CD14-positive monocyte (primary cell): ENCODE measurements around the gene GALNTL6. TPM values are rescaled to one million over a fixed set of nuclear protein-coding genes. Genes with fewer than 3 reads are reported as not detected.

Experiments
- DNase-seq, 3 donors: peaks; one replicate each; pipeline ENCODE4 v3.0.0-alpha.2; 2011 to 2022
- H2AFZ ChIP-seq: 2 replicates; pipeline ENCODE4 v1.6.0; 2012; ENCODE audit warnings: mild to moderate bottlenecking, low read depth, low read length, inconsistent platforms; ENCODE audit not compliant: insufficient read depth, poor library complexity, severe bottlenecking
- H3K27ac ChIP-seq, 2 donors: 1 replicate in 1 of 2; 2 replicates in 1 of 2; pipeline ENCODE4 v1.5.1; 2012 to 2013; ENCODE audit warnings: low read length in 2 of 2, control low read depth in 1 of 2, inconsistent platforms in 1 of 2, low read depth in 1 of 2, mild to moderate bottlenecking in 1 of 2
- H3K27me3 ChIP-seq, 2 donors: one replicate each; pipeline versions ENCODE4 v1.6.0 to v1.6.1; 2011 to 2013; ENCODE audit warnings: low read length in 2 of 2; ENCODE audit not compliant: control insufficient read depth in 2 of 2, insufficient read depth in 2 of 2
- H3K36me3 ChIP-seq, 2 donors: replicated peaks in 1 of 2; 1 replicate in 1 of 2; 2 replicates in 1 of 2; pipeline versions ENCODE4 v1.5.1 to v1.6.1; 2012 to 2013; ENCODE audit warnings: low read length in 2 of 2, control low read depth in 1 of 2, inconsistent platforms in 1 of 2, mild to moderate bottlenecking in 1 of 2; ENCODE audit not compliant: insufficient read depth in 2 of 2, control insufficient read depth in 1 of 2
- H3K4me1 ChIP-seq, 2 donors: 1 replicate in 1 of 2; 2 replicates in 1 of 2; pipeline versions ENCODE4 v1.5.1 to v1.6.1; 2012 to 2013; ENCODE audit warnings: low read length in 2 of 2, control low read depth in 1 of 2, inconsistent platforms in 1 of 2, mild to moderate bottlenecking in 1 of 2, moderate library complexity in 1 of 2; ENCODE audit not compliant: insufficient read depth in 2 of 2, control insufficient read depth in 1 of 2
- H3K4me2 ChIP-seq: replicated peaks from 2 replicates; pipeline ENCODE3; 2012; ENCODE audit warnings: low read length, moderate library complexity, mild to moderate bottlenecking; ENCODE audit not compliant: poor library complexity, severe bottlenecking; ENCODE audit errors: extremely low read depth
- H3K4me3 ChIP-seq, 3 experiments: fragments of 200-600 bp in 1 of 3; sonication (generic) in 1 of 3; replicated peaks in 1 of 3; 1 replicate in 2 of 3; 2 replicates in 1 of 3; pipeline ENCODE4 v1.5.1; 2011 to 2013; ENCODE audit warnings: low read length in 3 of 3, mild to moderate bottlenecking in 3 of 3, control low read depth in 2 of 3, low read depth in 2 of 3, inconsistent platforms in 1 of 3, moderate library complexity in 1 of 3
- H3K79me2 ChIP-seq: 2 replicates; pipeline ENCODE4 v1.6.0; 2012; ENCODE audit warnings: mild to moderate bottlenecking, control low read depth, inconsistent platforms, low read length, moderate library complexity; ENCODE audit not compliant: insufficient read depth
- H3K9ac ChIP-seq: 2 replicates; pipeline ENCODE4 v1.6.0; 2017; ENCODE audit warnings: low read length, mild to moderate bottlenecking; ENCODE audit not compliant: insufficient read depth, poor library complexity, severe bottlenecking
- H3K9me3 ChIP-seq, 2 donors: replicated peaks in 1 of 2; 1 replicate in 1 of 2; 2 replicates in 1 of 2; pipeline versions ENCODE4 v1.5.1 to v1.6.1; 2012 to 2013; ENCODE audit warnings: low read length in 2 of 2, control low read depth in 1 of 2; ENCODE audit not compliant: control insufficient read depth in 1 of 2, insufficient read depth in 1 of 2
- H4K20me1 ChIP-seq: 2 replicates; pipeline ENCODE4 v1.6.0; 2012; ENCODE audit warnings: mild to moderate bottlenecking, low read length, control low read depth, moderate library complexity; ENCODE audit not compliant: insufficient read depth
- H3K27ac Mint-ChIP-seq, 7 donors: one replicate each; pipeline ENCODE4 v1.8.0; 2020; ENCODE audit warnings: mild to moderate bottlenecking in 7 of 7, mixed read lengths in 7 of 7, moderate library complexity in 6 of 7, inconsistent platforms in 2 of 7
- H3K27me3 Mint-ChIP-seq, 3 donors: one replicate each; pipeline ENCODE4 v1.8.0; 2021 to 2022; ENCODE audit warnings: low read depth in 3 of 3, mild to moderate bottlenecking in 3 of 3, mixed read lengths in 3 of 3, moderate library complexity in 3 of 3, inconsistent platforms in 1 of 3
- H3K36me3 Mint-ChIP-seq, 2 donors: one replicate each; pipeline ENCODE4 v1.8.0; 2020; ENCODE audit warnings: mixed read lengths in 2 of 2, inconsistent platforms in 1 of 2, mild to moderate bottlenecking in 1 of 2
- H3K4me1 Mint-ChIP-seq: one replicate; pipeline ENCODE4 v1.8.0; 2020; ENCODE audit warnings: mild to moderate bottlenecking, mixed read lengths
- H3K4me3 Mint-ChIP-seq, 2 donors: one replicate each; pipeline ENCODE4 v1.8.0; 2020; ENCODE audit warnings: mild to moderate bottlenecking in 2 of 2, mixed read lengths in 2 of 2, moderate library complexity in 1 of 2
- H3K9me3 Mint-ChIP-seq, 7 donors: one replicate each; pipeline ENCODE4 v1.8.0; 2020 to 2022; ENCODE audit warnings: mixed read lengths in 7 of 7, mild to moderate bottlenecking in 6 of 7, moderate library complexity in 6 of 7, inconsistent platforms in 2 of 7
- CTCF ChIP-seq: fragments of 200-600 bp; IDR thresholded peaks from one replicate; pipeline ENCODE4 v1.8.0; 2022; ENCODE audit warnings: antibody characterized with exemption, mild to moderate bottlenecking
- WGBS: methylation state at CpG from one replicate; pipeline ENCODE4 v1.1.5; 2013; ENCODE audit warnings: missing lambda C conversion rate; ENCODE audit not compliant: insufficient coverage; 5-methylcytosine and 5-hydroxymethylcytosine counted together
- intact Hi-C, 2 donors: fragments of 100-400 bp; cut with micrococcal nuclease; formaldehyde crosslinking; loops; one replicate each; pipeline versions ENCODE4 v1.15.0 to v1.15.1; 2023
- polyA plus RNA-seq, 3 donors: library from polyadenylated mRNA; depleted of rRNA in 1 of 3; unstranded in 2 of 3; stranded (reverse) in 1 of 3; fragments of 300-500 nt in 2 of 3; fragments of >200 nt in 1 of 3; fragmentation: Illumina TruSeq in 2 of 3; gene quantifications; 1 replicate in 2 of 3; 2 replicates in 1 of 3; pipeline ENCODE4 v1.2.3, GENCODE V29; 2012 to 2021

Gene GALNTL6
- polyA plus RNA-seq, 3 donors = 0.05 TPM; not detected in 2

DNA sequence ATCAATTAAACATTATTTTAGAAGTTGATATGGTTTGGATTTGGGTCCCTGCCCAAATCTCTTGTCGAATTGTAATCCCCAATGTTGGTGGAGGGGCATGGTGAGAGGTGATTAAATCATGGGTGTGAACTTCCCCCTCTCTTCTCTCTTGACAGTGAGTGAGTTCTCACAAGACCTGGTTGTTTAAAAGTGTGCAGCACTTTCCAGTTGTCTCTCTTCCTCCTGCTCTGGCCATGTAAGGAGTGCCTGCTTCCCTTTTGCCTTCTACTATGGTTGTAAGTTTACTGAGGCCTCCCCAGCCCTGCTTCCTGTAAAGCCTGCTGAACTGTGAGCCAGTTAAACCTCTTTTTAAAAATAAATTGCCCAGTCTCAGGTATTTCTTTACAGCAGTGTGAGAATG is 141.4 kb downstream of the GALNTL6 start:
- H3K4me1 Mint-ChIP-seq = peaks cover 2% of the 10 kb centered on the region
- Histone ChIP-seq H3K4me2 (no peak overlapping the region), H3K4me1 (no peaks in the 10 kb centered on the region), H3K27me3 (no peaks in the 10 kb centered on the region), H3K4me3 (no peak overlapping the region), H4K20me1 (no peaks in the 10 kb centered on the region), H3K9ac (no peak overlapping the region), H3K27ac (no peak overlapping the region), H2AFZ (no peak overlapping the region), H3K79me2 (no peaks in the 10 kb centered on the region), H3K36me3 (no peaks in the 10 kb centered on the region), H3K9me3 (no peaks in the 10 kb centered on the region)
- H3K27ac Mint-ChIP-seq = no peak overlapping the region
- H3K4me3 Mint-ChIP-seq = no peak overlapping the region
- peaks cover 0 to 1% (median 0%) of the 10 kb centered on the region in 3 donors for H3K27me3 Mint-ChIP-seq
- peaks cover 0 to 11% (median 0%) of the 10 kb centered on the region in 7 donors for H3K9me3 Mint-ChIP-seq
- no peak for TF ChIP-seq CTCF
- no CpG with 5 or more reads among the region's 1 CpG for WGBS
- intact Hi-C loops = no loop called here
- H3K36me3 Mint-ChIP-seq = no peaks in the 10 kb centered on the region
- DNase-seq = no peak

DNA sequence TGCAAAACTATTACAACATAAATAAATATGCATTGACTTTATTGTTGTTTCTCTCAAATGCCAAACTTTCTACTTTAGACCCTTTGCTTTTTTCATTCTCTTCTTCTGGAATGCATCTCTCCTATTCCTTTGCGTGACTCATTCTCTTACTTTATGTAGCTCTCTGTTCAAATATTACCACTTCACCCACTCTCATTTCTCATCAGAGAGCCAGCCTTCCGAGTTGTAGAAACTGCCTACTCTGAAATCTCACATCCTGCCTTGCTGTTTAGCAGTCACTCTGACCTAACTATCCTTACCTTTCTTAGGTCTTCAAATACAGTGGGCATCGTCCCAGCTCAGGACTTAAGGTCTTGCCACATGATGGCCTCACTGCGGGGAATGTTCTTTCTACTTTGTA is 143.5 kb downstream of the GALNTL6 start:
- intact Hi-C loops = no loop called here
- DNase-seq = no peak
- H3K9me3 ChIP-seq = no peaks in the 10 kb centered on the region
- no peak overlapping the region for H3K9ac ChIP-seq
- Mint-ChIP-seq H3K4me3 (no peak overlapping the region), H3K9me3 (peaks cover 0 to 8% (median 0%) of the 10 kb centered on the region in 7 donors), H3K27me3 (peaks cover 0 to 1% (median 0%) of the 10 kb centered on the region in 3 donors), H3K4me1 (peaks cover 2% of the 10 kb centered on the region), H3K36me3 (no peaks in the 10 kb centered on the region), H3K27ac (no peak overlapping the region)
- 92% methylated on average over 2 of the region's 4 CpGs for WGBS
- no peak overlapping the region for H3K4me2 ChIP-seq
- H3K79me2 ChIP-seq = no peaks in the 10 kb centered on the region
- H3K4me3 ChIP-seq = no peak overlapping the region
- H3K27me3 ChIP-seq = no peaks in the 10 kb centered on the region
- H2AFZ ChIP-seq = no peak overlapping the region
- no peaks in the 10 kb centered on the region for H3K4me1 ChIP-seq
- TF ChIP-seq CTCF = no peak
- no peak overlapping the region for H3K27ac ChIP-seq
- no peaks in the 10 kb centered on the region for H3K36me3 ChIP-seq
- no peaks in the 10 kb centered on the region for H4K20me1 ChIP-seq
